ENCODE data around the gene ASPSCR1. TPM values are rescaled to one million over a fixed set of nuclear protein-coding genes. Genes with fewer than 3 reads are reported as not detected.
A peak's percentile ranks its signal among the peaks of the same experiment; 100 is the strongest.

The ASPSCR1 gene
- total and polyA plus RNA-seq, 2 of the 13 experiments (the other 11 are each of a cell fraction or from before 2014, with no cell fraction given), result 274 to 314 TPM

DNA sequence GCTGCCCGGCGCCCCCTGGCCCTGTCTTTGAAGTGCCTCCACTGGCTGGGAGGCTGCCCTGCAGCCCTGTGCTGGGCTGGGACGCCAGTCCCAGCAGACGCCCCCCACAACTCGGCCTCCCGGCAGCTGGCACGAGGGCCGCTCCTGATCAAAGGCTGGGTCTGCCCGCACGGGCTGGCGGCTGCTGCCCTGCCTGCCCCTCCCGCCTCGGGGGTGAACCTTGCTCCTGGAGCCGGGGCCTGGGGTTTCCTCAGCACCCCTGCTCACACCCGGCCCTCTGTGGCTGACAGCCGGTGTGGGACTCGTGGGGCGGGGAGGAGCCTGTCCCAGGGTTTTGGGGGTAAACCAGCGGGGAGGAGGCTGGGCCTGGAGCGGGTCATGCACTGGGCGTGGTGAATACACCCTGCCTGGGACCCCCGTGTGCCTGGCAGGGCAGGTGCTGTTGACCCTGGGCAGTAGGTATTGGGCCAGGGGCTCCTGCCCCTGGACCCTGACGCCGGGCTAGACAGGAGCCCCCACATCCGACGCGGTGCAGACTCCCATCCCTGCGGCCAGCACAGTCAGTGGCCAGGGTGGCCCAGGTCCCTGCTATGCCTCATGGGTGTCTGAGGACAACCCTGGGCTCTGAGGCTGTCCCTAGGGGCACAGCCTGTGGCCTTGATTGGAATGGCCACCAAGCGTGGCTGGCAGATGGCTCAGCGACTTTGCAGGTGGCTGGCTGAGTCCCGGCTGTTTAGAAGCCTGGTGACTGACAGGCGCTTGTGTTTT lies 23.6 kb downstream of the ASPSCR1 start (continued):
- TF ChIP-seq ZNF124 (CRISPR knock-in tag; IDR thresholded peaks at IDR 0.05) (peak; percentile 62; the same call in 1 of the 2 replicates), ZBTB42 (CRISPR knock-in tag; IDR thresholded peaks at IDR 0.05) (peak; percentile 60; the same call in 1 of the 2 replicates), HMG20B (CRISPR knock-in tag; conservative IDR thresholded peaks at IDR 0.05) (peak; percentile 90), CREB1 (IDR thresholded peaks at IDR 0.05) (no peak), CREB1 (CRISPR knock-in tag; IDR thresholded peaks at IDR 0.05) (no peak), ZNF530 (CRISPR knock-in tag; IDR thresholded peaks at IDR 0.05; ENCODE audit: low read depth) (0 out of 2 replicates have a peak, but pooled peaks have one; percentile 66), CBX2 (IDR thresholded peaks at IDR 0.05; ENCODE audit: low read depth, low read length) (no peak), CBX2 (CRISPR knock-in tag; IDR thresholded peaks at IDR 0.05; ENCODE audit: low read depth) (no peak), NR3C1 (CRISPR knock-in tag; IDR thresholded peaks at IDR 0.05) (peak; percentile 58; the same call in 1 of the 2 replicates), ZNF670 (CRISPR knock-in tag; IDR thresholded peaks at IDR 0.05; ENCODE audit: borderline replicate concordance) (no peak; the same call in 1 of the 2 replicates), ZNF773 (CRISPR knock-in tag; IDR thresholded peaks at IDR 0.05; ENCODE audit: borderline replicate concordance) (peak; percentile 22; the same call in 1 of the 2 replicates), ZNF777 (CRISPR knock-in tag; IDR thresholded peaks at IDR 0.05) (peak; percentile 20; the same call in 1 of the 2 replicates), CEBPB (IDR thresholded peaks at IDR 0.05; ENCODE audit: borderline replicate concordance, low read depth, low read length) (no peak)
- TF ChIP-seq, protein P1, sequence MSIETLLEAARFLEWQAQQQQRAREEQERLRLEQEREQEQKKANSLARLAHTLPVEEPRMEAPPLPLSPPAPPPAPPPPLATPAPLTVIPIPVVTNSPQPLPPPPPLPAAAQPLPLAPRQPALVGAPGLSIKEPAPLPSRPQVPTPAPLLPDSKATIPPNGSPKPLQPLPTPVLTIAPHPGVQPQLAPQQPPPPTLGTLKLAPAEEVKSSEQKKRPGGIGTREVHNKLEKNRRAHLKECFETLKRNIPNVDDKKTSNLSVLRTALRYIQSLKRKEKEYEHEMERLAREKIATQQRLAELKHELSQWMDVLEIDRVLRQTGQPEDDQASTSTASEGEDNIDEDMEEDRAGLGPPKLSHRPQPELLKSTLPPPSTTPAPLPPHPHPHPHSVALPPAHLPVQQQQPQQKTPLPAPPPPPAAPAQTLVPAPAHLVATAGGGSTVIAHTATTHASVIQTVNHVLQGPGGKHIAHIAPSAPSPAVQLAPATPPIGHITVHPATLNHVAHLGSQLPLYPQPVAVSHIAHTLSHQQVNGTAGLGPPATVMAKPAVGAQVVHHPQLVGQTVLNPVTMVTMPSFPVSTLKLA (IDR thresholded peaks at IDR 0.05), result peak; percentile 83
- TF ChIP-seq, protein P2, sequence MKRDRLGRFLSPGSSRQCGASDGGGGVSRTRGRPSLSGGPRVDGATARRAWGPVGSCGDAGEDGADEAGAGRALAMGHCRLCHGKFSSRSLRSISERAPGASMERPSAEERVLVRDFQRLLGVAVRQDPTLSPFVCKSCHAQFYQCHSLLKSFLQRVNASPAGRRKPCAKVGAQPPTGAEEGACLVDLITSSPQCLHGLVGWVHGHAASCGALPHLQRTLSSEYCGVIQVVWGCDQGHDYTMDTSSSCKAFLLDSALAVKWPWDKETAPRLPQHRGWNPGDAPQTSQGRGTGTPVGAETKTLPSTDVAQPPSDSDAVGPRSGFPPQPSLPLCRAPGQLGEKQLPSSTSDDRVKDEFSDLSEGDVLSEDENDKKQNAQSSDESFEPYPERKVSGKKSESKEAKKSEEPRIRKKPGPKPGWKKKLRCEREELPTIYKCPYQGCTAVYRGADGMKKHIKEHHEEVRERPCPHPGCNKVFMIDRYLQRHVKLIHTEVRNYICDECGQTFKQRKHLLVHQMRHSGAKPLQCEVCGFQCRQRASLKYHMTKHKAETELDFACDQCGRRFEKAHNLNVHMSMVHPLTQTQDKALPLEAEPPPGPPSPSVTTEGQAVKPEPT (CRISPR knock-in tag; IDR thresholded peaks at IDR 0.05; ENCODE audit: low read depth), result no peak
- TF ChIP-seq, protein P3, sequence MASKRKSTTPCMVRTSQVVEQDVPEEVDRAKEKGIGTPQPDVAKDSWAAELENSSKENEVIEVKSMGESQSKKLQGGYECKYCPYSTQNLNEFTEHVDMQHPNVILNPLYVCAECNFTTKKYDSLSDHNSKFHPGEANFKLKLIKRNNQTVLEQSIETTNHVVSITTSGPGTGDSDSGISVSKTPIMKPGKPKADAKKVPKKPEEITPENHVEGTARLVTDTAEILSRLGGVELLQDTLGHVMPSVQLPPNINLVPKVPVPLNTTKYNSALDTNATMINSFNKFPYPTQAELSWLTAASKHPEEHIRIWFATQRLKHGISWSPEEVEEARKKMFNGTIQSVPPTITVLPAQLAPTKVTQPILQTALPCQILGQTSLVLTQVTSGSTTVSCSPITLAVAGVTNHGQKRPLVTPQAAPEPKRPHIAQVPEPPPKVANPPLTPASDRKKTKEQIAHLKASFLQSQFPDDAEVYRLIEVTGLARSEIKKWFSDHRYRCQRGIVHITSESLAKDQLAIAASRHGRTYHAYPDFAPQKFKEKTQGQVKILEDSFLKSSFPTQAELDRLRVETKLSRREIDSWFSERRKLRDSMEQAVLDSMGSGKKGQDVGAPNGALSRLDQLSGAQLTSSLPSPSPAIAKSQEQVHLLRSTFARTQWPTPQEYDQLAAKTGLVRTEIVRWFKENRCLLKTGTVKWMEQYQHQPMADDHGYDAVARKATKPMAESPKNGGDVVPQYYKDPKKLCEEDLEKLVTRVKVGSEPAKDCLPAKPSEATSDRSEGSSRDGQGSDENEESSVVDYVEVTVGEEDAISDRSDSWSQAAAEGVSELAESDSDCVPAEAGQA (IDR thresholded peaks at IDR 0.05; ENCODE audit: low read depth), result peak; percentile 28; the same call in 1 of the 2 replicates
- TF ChIP-seq, protein P3 (CRISPR knock-in tag; IDR thresholded peaks at IDR 0.05; ENCODE audit: borderline replicate concordance), result no peak; the same call in 1 of the 2 replicates
- TF ChIP-seq, protein P4, sequence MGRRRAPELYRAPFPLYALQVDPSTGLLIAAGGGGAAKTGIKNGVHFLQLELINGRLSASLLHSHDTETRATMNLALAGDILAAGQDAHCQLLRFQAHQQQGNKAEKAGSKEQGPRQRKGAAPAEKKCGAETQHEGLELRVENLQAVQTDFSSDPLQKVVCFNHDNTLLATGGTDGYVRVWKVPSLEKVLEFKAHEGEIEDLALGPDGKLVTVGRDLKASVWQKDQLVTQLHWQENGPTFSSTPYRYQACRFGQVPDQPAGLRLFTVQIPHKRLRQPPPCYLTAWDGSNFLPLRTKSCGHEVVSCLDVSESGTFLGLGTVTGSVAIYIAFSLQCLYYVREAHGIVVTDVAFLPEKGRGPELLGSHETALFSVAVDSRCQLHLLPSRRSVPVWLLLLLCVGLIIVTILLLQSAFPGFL (CRISPR knock-in tag; IDR thresholded peaks at IDR 0.05), result no peak
